ENCODE measurements around the gene UGT1A1.

Gene UGT1A1

GRCh38 chr2:233815861-233816260 is 55.8 kb downstream of the UGT1A1 start:
- no peak for TF ChIP-seq CTCF (IDR thresholded peaks at IDR 0.05; ENCODE audit: low read depth, low read length)
- no peak for DNase-seq (ENCODE audit: extremely low read depth, low read depth)

GRCh38 chr2:233816334-233816733 is 56.3 kb downstream of the UGT1A1 start:
- TF ChIP-seq CTCF (IDR thresholded peaks at IDR 0.05; ENCODE audit: low read depth, low read length), result no peak
- DNase-seq (ENCODE audit: extremely low read depth, low read depth), result no peak

- no peak for DNase-seq (ENCODE audit: extremely low read depth, low read depth)
- no peak for TF ChIP-seq CTCF (IDR thresholded peaks at IDR 0.05; ENCODE audit: low read depth, low read length)
These were observed 56.7 kb downstream of the UGT1A1 start for GRCh38 chr2:233816771-233817170.

GRCh38 chr2:233817361-233817911 is 57.4 kb downstream of the UGT1A1 start:
- TF ChIP-seq CTCF (IDR thresholded peaks at IDR 0.05; ENCODE audit: low read depth, low read length), result no peak
- no peak for DNase-seq (ENCODE audit: extremely low read depth, low read depth)

GRCh38 chr2:233817995-233818638 is 58.0 kb downstream of the UGT1A1 start:
- DNase-seq (ENCODE audit: extremely low read depth, low read depth), result no peak

GRCh38 chr2:233818639-233819621 is 58.9 kb downstream of the UGT1A1 start:
- DNase-seq (ENCODE audit: extremely low read depth, low read depth), result no peak
- TF ChIP-seq CTCF (IDR thresholded peaks at IDR 0.05; ENCODE audit: low read depth, low read length), result no peak

More at GRCh38 chr2:233817995-233818638, 58.0 kb downstream of the UGT1A1 start:
- no peak for TF ChIP-seq CTCF (IDR thresholded peaks at IDR 0.05; ENCODE audit: low read depth, low read length)
